Measurements from ENCODE around the gene EFEMP1. TPM values are rescaled to one million over a fixed set of nuclear protein-coding genes. Genes with fewer than 3 reads are reported as not detected.

The EFEMP1 gene
- total RNA-seq, 3 donors from 2014 or later: 9.5 to 80.1 (median 40.8) TPM

DNA sequence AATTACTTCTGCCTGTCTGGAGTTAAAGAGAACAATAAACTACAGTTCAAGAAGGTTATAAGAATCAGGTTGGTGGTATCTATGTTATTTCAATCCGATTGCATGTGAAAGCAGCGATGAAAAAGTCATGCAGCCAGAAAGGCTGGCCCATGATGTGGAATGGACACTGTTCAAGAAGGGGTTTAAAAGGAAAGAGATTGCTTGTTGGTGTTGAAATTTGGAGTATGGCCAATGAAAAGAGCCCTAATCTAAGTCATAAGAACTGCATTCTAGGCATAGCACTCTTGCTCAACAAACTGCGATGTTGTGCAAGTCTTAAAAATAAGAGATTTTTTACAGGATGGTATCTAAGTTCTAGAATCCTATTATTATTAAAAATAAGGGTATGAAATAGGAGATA lies 61.3 kb downstream of the EFEMP1 start:
- no peaks in the 10 kb centered on the region for H3K4me1 ChIP-seq (ENCODE audit: low read depth)
- DNase-seq: no peak

DNA sequence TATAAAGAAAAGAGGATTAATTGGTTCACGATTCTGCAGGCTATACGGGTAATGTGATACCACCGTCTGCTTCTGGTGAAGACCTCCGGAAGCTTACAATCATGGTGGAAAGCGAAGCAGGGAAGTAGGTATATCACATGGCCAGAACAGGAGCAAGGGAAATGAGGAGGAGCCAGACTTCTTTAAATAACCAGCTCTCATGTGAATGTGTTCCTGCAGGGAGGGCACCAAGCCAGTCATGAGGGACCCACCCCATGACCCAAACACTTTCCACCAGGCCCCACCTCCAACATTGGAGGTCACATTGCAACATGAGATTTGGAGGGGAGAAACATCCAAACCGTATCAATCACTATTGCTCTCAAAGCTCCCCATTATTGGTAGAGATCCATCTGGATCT lies 61.8 kb downstream of the EFEMP1 start:
- no peaks in the 10 kb centered on the region for H3K9me3 ChIP-seq
- DNase-seq (no peak), ATAC-seq (no peak)
- H3K4me1 ChIP-seq (ENCODE audit: low read depth): no peaks in the 10 kb centered on the region
- H3K4me3 ChIP-seq: no peak overlapping the region
- intact Hi-C loops (cut with DNase I, micrococcal nuclease): no loop called here
- TF ChIP-seq, protein P1, sequence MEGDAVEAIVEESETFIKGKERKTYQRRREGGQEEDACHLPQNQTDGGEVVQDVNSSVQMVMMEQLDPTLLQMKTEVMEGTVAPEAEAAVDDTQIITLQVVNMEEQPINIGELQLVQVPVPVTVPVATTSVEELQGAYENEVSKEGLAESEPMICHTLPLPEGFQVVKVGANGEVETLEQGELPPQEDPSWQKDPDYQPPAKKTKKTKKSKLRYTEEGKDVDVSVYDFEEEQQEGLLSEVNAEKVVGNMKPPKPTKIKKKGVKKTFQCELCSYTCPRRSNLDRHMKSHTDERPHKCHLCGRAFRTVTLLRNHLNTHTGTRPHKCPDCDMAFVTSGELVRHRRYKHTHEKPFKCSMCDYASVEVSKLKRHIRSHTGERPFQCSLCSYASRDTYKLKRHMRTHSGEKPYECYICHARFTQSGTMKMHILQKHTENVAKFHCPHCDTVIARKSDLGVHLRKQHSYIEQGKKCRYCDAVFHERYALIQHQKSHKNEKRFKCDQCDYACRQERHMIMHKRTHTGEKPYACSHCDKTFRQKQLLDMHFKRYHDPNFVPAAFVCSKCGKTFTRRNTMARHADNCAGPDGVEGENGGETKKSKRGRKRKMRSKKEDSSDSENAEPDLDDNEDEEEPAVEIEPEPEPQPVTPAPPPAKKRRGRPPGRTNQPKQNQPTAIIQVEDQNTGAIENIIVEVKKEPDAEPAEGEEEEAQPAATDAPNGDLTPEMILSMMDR (IDR thresholded peaks at IDR 0.05): no peak
- H3K36me3 ChIP-seq (ENCODE audit: low read depth): no peaks in the 10 kb centered on the region

More for the DNA sequence above, 61.3 kb downstream of the EFEMP1 start:
- ATAC-seq: no peak
- H3K36me3 ChIP-seq (ENCODE audit: low read depth): no peaks in the 10 kb centered on the region
- TF ChIP-seq, protein P1 (IDR thresholded peaks at IDR 0.05): no peak
- intact Hi-C loops (cut with DNase I, micrococcal nuclease): no loop called here
- H3K9me3 ChIP-seq: no peaks in the 10 kb centered on the region
- no peak overlapping the region for H3K4me3 ChIP-seq

DNA sequence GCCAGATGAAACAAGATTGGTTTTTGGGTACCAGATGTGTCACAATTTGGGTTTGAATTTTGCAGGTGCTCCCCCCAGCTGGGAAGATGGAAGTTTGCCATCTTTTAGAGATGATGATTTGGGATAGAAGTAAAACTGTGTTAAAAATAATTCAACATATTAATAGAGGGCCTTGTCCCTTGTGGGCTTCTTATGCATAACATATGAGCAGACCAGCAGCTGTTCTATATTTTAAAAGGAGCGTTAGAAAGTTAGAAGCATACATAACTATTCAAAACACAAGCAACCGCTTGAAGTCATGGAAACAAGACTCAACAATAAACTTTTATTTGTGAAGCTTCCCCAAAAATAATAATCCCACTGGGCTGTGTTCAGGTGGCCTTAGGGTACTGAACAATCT lies 62.8 kb downstream of the EFEMP1 start:
- Histone ChIP-seq H3K4me1 (ENCODE audit: low read depth) (no peaks in the 10 kb centered on the region), H3K4me3 (no peak overlapping the region), H3K9me3 (no peaks in the 10 kb centered on the region), H3K36me3 (ENCODE audit: low read depth) (no peaks in the 10 kb centered on the region)
- DNase-seq (no peak), ATAC-seq (no peak)
- intact Hi-C loops (cut with DNase I, micrococcal nuclease): no loop called here
- TF ChIP-seq, protein P1 (IDR thresholded peaks at IDR 0.05): no peak

DNA sequence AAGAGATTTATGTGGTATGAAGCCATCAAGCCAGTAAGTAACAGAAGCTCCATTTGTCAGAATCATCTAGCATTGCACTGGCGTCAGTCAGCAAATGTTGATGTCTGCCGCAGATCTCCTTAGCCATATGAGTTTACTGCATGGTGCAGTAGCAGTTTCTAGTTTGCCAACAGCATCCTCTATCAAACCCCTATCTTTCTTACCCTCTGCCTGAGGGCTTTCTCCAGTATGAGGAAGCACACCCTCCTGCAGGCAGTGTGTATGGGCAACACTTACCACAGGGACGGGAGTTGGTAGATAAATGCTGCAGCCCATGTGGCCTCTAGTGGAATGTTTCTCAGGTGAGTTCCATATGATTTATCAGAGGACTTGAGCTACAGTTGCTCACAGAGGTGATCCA lies 63.7 kb downstream of the EFEMP1 start:
- Histone ChIP-seq H3K9me3 (no peaks in the 10 kb centered on the region), H3K4me1 (ENCODE audit: low read depth) (no peaks in the 10 kb centered on the region), H3K36me3 (ENCODE audit: low read depth) (no peaks in the 10 kb centered on the region), H3K4me3 (no peak overlapping the region)
- no peak for DNase-seq
- TF ChIP-seq, protein P1 (IDR thresholded peaks at IDR 0.05): no peak
- ATAC-seq: no peak
- intact Hi-C loops (cut with DNase I, micrococcal nuclease): no loop called here

DNA sequence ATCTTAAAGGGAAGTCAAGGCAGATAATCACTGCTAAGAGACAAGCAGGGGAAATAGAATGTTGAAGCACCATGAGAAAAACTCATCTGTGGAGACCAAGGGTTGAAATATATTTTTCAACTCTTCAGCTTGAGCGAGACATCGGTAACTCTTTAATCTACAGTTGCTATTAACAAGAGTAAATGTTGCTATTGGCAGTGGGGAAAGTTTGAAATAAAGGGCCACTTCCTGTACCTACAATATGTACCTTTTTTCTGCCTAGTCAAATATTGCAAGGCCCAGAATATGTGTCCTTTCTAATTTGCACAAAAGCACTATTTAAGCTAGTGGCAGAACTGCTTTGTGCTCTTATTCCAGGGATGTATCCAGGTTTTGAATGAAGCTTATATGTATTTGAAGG lies 65.8 kb downstream of the EFEMP1 start:
- Histone ChIP-seq H3K36me3 (ENCODE audit: low read depth) (no peaks in the 10 kb centered on the region), H3K4me1 (ENCODE audit: low read depth) (no peaks in the 10 kb centered on the region), H3K9me3 (no peaks in the 10 kb centered on the region), H3K4me3 (no peak overlapping the region)
- TF ChIP-seq, protein P1 (IDR thresholded peaks at IDR 0.05): no peak
- intact Hi-C loops (cut with DNase I, micrococcal nuclease): no loop called here
- ATAC-seq (no peak), DNase-seq (no peak)

DNA sequence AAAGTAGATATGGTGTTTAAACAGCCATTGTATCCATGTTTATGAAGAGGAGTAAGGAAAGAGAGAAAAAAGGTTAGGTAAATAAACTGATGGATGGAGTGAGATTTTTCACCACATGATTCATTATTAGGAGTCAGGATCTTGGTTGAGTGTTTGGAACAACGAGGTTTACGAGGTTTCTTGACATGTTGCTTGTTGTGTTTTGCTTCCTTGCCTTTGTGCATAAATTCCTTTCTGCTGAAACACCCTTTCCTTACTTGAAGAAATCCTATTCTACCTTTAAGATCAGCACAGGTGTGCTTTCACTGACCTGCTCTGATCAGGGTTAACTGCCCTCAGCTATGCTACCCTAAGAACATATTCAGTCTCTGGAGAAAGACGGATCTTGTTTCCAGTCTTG lies 66.6 kb downstream of the EFEMP1 start:
- H3K36me3 ChIP-seq (ENCODE audit: low read depth): no peaks in the 10 kb centered on the region
- H3K4me1 ChIP-seq (ENCODE audit: low read depth): no peaks in the 10 kb centered on the region
- ATAC-seq (no peak), DNase-seq (no peak)
- no peak overlapping the region for H3K4me3 ChIP-seq
- TF ChIP-seq, protein P1 (IDR thresholded peaks at IDR 0.05): no peak
- H3K9me3 ChIP-seq: no peaks in the 10 kb centered on the region
- intact Hi-C loops (cut with DNase I, micrococcal nuclease): no loop called here
